HG03097 (cell line): ENCODE data around the gene LCLAT1.
A peak's percentile ranks its signal among the peaks of the same experiment; 100 is the strongest.
"Not testable (repeated sequence)": the region's sequence is repeated elsewhere in the genome, so short reads cannot be mapped to it uniquely, and the experiment has no call there.

Experiments used
- ATAC-seq: cut with Tn5 transposase; IDR thresholded peaks from one replicate; pipeline ENCODE4 v1.9.1; 2021; ENCODE audit not compliant: unreplicated experiment, low FRiP score

The LCLAT1 gene

GRCh38 chr2:30484995-30485394 is 37.9 kb downstream of the LCLAT1 start:
- ATAC-seq: no peak

- ATAC-seq: no peak
Observed at GRCh38 chr2:30486655-30487054, 39.6 kb downstream of the LCLAT1 start.

- no peak for ATAC-seq
Observed at GRCh38 chr2:30487603-30488002, 40.6 kb downstream of the LCLAT1 start.

- no peak for ATAC-seq
Observed at GRCh38 chr2:30488012-30488659, 41.1 kb downstream of the LCLAT1 start.

GRCh38 chr2:30491225-30491624 is 44.2 kb downstream of the LCLAT1 start:
- ATAC-seq: no peak

GRCh38 chr2:30492185-30492584 is 45.1 kb downstream of the LCLAT1 start:
- ATAC-seq: no peak

GRCh38 chr2:30492619-30493018 is 45.6 kb downstream of the LCLAT1 start:
- no peak for ATAC-seq

GRCh38 chr2:30493440-30493839 is 46.4 kb downstream of the LCLAT1 start:
- no peak for ATAC-seq

GRCh38 chr2:30495896-30496295 is 48.9 kb downstream of the LCLAT1 start:
- ATAC-seq: not testable (repeated sequence)

GRCh38 chr2:30499681-30500080 is 52.6 kb downstream of the LCLAT1 start:
- ATAC-seq: no peak

GRCh38 chr2:30500699-30501098 is 53.7 kb downstream of the LCLAT1 start:
- no peak for ATAC-seq

- no peak for ATAC-seq
Observed at GRCh38 chr2:30502310-30502709, 55.3 kb downstream of the LCLAT1 start.

GRCh38 chr2:30503007-30503694 is 56.1 kb downstream of the LCLAT1 start:
- ATAC-seq: peak; percentile 48

- ATAC-seq: peak; percentile 47
Observed at GRCh38 chr2:30503695-30504052, 56.6 kb downstream of the LCLAT1 start.

GRCh38 chr2:30504731-30505130 is 57.7 kb downstream of the LCLAT1 start:
- no peak for ATAC-seq

- ATAC-seq: no peak
Observed at GRCh38 chr2:30505500-30506180, 58.6 kb downstream of the LCLAT1 start.

GRCh38 chr2:30507460-30507859 is 60.4 kb downstream of the LCLAT1 start:
- not testable (repeated sequence) for ATAC-seq

- no peak for ATAC-seq
Observed at GRCh38 chr2:30509716-30510115, 62.7 kb downstream of the LCLAT1 start.

GRCh38 chr2:30510409-30510808 is 63.4 kb downstream of the LCLAT1 start:
- ATAC-seq: no peak

- ATAC-seq: no peak
Observed at GRCh38 chr2:30511122-30512083, 64.4 kb downstream of the LCLAT1 start.
